SKM-1 (cell line): ENCODE results near the gene ALDH1L1.

ENCODE experiments used
- DNase-seq: peaks from one replicate; lab custom pipeline; 2025; ENCODE audit not compliant: unreplicated experiment; lab: John Stamatoyannopoulos, UW

Gene ALDH1L1

DNA sequence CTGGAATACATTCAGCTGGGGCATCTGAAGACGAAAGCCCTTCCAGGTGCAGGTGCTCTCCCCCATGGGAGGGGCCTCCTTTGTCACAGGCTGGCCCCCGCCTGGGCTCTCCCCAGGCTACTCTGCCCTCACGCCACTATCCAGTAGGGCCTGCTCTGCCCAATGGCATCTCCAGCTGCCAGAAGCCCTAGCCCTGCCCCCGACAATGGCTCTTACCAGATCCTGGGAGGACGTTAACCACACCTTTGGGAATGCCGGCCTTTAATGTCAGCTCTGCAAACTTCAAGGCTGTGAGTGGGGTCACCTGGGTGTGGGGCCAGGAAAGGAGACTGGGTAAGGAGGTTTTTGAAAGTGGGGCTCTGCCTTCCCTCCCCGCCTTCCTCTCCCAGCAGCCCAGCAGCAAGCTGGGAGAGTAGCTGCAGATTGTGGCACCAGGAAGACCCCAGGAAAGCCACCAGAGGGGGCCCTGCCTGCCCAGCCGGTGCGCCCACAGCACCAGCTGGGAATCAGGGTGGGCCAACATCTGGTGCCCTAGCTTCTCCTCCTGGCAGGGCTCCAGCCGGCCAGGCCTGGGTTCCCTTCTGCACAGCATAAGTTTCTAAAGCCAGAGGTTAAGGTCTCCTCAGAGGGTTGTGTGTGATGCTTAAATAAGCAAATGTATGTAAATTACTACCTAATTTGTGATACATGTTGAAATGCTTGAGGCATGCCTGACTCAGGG lies 56.1 kb downstream of the ALDH1L1 start:
- DNase-seq: no peak

DNA sequence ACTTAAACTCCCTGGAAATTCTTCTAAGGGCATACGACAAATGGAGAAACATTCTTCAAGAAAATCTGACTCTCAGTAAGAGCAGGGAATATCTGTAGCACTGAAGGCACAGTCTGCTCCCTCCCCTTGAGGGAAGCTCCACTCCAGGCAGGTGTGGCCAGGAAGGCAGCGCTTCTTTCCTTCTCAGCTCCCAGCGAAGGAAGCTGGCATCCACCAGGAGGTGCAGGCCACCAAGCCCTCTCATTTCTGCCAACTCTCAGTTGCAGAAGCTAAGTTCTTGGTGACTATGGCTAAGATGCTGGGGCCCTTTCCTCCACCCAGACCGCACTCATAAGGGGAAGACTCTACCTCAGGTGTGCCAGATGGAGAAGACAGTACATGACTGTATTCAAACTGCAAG lies 58.8 kb downstream of the ALDH1L1 start:
- DNase-seq: no peak

DNA sequence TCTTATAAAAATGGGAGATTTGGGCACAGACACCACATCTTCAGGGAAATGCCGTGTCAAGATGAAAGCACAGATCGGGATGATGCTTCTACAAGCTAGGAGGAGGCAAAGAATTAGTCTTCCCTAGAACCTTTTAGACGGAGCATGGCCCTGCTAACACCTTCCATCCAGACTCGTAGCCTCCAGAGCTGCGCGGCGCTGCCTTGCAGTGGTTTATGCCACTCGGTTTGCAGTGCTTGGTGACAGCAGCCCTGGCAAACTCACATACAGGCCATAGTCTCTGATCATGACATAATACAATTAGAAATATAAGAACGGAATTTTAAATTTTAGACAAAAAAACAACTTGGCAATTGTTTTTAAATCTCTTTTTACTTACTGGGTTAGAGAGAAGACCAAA lies 59.3 kb downstream of the ALDH1L1 start:
- DNase-seq: no peak

DNA sequence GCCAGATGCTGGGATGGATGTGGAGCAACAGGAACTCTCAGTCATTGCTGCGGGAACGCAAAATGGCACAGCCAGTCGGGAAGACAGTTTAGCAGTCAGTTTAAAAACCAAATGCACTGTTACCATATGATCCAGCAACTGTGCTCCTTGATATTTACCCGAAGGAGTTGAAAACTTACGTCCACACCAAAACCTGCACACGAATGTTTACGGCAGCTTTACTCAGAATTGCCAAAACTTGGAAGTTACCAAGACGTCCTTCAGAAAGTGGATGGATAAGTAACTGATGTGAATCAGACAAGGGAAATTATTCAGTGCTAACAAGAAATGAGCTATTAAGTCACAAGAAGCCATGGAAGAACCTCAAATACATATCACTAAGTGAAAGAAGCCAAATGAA lies 60.4 kb downstream of the ALDH1L1 start:
- DNase-seq: no peak

DNA sequence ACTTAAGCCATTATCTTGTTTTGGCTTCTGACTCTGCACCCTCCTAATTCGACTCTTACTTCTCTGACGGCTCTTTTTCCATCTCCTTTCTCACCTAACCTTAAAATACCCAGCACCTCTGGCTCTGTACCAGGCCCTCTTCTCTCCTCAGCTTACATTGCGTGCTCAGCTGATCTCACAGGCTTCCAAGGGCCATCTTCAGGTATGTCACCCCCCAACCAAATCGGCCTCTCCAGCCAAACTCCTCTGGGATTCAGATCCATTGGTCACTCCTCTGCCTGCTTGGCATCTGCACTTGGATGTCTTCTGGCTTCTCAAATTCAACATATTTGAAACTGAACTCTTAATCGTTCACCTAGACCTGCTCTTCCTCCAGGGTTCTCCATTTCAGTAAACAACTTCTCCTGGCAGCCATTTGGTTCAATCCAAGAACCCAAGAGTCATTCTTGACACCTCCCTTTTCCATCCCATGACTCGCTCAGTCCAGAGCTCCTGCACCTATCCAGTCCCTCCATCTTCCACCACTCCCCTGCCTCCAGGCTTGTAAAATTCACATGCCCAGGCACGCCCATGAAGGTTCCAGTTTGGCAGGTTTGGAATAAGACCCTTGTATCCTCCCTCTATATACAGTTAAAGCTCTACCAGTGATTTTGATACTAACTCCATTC lies 61.2 kb downstream of the ALDH1L1 start:
- DNase-seq: no peak

DNA sequence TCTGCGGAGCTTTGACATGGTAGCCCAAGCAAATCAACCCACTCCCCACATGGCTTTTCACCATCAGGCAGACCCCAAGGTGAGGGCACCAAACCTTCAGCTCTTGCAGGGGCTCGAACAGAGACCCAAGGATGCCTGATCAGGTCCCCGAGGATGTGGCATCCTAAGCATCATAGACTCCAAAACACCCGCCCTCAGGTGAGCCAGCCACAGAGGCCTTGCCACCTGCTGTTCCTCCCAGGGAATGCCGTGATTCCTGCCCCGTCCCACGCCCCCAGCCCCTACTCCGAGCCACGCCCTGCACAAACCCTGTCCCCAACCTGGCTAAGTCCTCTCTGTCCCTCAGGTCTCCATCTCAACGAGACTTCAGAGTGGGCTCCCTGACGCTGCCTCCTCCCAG lies 61.8 kb downstream of the ALDH1L1 start:
- no peak for DNase-seq

DNA sequence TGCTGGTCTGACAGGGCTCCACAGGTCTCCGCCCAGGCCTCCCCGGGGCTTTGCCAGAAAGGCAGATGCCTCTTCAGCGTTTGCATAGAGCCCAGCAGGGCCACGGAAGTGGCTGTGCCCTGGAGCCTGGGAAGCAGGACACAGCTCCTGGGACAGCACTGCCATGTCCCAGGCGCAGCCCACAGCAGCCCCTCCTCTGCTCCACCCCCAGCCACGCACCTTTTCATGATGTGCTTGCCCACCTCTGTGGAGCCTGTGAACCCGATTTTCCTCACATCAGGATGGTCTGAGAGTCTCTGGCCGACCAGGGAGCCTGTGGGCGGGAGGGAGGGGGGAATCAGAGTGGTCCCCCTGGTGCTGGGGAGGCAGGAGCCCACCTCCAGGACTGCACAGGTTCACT lies 62.6 kb downstream of the ALDH1L1 start:
- DNase-seq: no peak

DNA sequence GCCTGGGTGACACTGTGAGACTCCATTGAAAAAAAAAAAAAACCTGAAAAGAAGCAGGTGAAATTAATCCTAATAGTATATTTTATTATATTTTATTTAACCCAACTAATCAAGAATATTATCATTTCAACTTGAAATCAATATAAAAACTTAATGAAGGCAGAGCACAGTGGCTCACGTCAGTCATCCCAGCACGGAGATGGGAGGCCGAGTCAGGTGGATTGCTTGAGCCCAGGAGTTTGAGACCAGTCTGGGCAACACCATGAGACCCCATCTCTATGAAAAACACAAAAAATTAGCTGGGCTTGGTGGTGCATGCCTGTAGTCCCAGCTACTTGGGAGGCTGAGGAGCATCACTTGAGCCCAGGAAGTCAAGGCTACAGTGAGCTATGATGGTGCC lies 63.2 kb downstream of the ALDH1L1 start:
- no peak for DNase-seq

DNA sequence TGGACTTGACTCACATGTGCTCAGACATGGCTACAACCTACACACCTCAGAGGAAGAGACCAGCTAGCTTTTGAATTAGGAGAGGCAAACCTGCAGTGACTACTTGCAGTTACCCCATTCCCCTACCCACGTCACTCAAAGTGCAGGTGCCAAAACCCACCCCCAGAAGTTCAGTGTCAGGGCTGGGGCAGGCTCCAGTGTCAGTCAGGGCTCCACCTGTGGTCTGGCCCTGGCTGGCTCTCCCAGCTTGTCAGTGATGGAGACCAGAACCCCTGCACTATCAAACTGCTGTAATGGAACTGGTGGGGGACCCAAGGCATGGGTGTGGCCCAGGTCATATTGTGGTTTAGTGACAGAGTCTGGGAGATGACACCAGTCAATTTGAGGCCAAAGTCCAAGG lies 63.9 kb downstream of the ALDH1L1 start:
- DNase-seq: no peak

DNA sequence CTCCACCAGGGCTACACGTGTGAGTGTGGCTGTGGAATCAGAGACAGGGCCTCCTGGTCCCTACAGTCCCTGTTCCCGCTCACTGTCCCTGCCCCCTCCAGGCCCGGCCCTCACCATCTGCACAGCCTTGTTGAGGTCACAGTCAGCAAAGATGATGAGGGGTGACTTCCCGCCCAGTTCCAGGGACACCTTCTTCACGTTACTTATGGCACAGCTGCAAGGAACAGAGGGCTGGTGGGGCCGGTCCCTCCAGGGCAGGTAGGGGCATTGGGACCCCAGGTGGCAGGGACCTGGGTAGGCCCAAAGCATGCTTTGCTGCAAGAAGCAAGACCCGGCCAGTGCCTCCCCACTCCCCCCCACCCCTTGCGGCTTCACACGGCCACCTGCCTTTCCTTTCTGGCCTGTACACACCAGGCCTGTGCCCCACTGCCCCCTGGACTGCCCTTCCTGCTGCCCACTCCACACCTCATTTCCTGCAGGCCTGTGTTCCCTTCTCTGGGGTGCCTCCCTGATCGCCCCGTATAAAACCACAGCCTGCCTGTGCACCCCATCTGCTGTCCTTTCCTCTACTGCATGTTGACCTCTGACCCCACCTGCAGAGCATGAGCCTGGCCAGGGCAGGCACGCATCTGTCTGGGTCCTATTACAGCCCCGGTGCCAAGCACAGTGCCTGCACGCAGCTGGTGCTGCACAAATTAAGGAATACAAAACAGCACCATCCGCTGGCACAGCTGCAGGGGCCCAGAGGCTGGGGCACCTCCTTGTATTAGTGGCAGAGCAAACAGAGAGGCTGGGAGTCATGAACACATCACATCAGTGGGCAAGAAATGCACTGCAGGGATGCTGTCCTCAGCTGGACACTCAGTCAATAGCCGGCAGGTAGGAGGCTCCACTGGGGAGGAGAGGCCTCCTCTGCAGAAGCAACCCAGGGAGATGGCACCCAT lies 65.7 kb downstream of the ALDH1L1 start:
- no peak for DNase-seq

DNA sequence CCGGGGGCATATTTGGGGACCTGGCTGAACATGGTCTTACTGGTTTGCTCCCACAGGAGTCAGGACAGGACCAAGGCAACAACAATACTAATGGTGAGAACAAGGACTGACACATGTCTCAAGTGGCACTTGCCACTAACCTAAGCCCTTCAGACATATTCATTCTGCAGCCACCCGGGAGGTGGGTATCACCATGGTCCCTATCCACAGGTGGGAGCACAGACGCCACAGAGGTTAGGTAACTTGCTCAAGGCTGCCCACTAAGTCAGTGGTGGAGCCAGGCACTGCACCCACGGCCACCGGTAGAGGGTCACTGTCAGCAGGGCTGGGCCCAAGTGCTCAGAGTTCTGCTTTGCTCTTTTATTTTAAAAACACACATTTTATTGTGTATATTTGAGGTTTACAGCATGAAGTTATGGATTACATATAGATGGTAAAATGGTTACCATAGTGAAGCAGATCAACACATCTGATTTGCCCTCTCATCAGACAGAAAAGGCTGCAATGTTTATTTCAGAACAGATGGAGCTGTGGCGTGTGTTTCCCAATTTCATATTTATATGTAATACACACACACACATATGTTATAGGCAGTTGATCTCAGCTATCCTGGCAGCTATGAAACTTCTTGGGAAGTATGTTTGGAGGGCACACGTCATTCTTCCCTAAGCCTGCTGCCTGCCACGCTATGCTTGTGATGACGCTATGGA lies 66.5 kb downstream of the ALDH1L1 start:
- DNase-seq: no peak

DNA sequence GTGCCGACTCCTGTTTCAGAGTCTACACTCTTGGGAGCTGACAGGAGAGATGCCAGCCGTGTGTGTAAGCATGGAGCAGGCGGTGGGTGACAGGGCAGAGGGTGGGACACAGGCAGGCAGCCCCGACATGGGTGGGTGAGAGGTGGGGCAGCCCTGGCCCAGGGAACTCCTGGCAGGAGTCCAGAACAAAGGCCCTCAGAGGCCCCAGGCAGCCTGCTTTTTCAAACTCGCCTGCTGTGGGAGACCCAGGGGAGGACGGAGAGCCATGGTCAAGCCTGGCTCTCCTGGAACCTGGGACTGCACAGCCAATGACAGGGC lies 67.2 kb downstream of the ALDH1L1 start:
- DNase-seq: no peak

DNA sequence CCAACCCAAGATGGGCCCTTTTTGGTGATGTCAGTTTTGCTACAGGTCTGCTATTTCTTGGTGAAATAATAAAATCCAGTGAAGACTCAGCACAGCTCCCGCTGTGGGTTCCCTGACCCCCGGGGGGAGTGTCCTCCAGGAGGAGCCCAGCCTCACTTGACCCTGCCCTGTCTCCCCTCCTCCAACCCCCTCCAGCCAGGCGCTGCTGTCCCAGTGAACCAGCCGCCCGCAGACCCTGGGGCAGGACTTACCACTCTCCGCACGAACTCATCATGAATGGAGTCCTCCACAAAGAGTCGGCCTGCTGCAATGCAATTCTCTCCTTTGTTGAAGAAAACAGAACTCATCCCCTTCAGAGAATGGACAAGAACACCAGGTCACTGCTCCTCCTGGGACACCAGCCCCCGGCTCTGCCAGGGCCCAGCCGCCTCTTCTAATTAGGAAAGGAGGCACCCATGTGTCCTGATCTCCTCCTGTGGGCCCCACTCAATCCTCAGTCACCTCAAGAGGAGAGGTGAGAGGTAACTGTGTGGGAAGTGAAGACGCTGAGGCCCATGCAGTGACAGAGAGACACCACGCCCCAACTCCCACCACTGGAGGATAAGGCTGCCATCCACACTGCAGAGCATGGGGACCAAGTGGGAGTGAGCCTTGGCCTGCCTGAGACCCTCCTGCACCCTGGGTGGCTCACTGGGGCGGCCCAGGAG lies 67.7 kb downstream of the ALDH1L1 start:
- no peak for DNase-seq

DNA sequence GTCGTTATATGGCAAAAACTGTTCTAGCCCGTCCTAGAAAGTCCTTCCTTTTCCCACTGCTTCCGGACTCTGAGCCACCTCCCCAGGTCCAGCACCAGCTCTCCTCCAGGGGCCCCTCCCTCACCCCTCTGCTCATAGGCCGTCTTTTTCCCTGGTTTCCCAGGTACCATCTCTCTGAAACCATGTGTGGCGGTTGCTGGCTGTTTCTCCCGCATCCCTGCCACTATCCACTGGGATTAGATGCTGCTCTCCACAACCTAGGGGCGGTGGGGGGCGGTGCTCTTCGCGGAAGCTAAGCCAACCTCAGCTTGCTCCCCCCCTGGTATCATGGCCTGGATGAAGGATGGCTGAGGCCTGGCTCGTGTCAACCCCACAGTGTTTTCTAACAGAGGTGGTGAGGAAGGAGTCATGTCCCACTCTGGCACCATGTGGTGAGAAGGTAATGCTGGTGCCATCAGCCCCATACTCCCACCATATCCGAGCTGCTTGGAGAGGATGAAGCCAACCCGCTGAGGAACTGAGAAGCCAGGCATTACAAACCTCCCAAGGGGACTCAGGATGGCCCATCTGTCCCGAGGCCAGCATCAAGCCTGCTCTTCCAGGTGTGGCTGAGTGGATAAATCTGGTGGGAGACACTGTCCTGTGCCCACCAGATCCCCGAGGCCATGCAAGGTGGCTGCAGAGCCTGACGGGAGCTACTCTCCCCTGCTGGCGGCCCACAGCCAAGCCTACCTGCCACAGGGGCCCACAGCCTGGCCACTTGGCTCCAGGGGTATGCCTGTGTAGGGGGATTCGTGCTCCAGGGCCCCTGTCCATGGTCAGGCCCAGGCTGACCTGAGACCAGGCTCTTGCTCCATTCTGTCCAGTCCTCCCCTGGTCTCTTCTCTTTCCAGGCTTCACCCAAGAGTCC lies 68.6 kb downstream of the ALDH1L1 start:
- DNase-seq: no peak

DNA sequence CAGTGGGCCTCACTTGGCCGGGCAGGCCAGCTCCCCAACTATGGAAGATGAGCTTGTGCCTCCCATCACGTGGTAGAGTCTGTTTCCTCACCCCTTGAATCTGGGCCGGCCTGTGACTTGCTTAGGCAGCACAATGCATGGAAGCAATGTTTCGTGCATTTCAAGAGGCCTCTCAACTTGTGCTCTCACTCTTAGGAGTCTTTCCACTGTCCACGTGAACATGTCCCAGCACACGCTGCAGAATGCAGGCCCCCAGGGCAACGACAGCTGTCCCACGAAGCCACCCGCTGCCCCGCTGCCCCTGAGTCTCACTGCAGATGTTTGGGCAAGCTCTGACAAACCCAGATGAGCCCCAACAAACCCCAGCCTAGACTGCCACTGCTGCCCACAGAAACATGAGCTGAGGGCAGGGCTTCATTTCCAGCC lies 69.2 kb downstream of the ALDH1L1 start:
- DNase-seq: no peak

DNA sequence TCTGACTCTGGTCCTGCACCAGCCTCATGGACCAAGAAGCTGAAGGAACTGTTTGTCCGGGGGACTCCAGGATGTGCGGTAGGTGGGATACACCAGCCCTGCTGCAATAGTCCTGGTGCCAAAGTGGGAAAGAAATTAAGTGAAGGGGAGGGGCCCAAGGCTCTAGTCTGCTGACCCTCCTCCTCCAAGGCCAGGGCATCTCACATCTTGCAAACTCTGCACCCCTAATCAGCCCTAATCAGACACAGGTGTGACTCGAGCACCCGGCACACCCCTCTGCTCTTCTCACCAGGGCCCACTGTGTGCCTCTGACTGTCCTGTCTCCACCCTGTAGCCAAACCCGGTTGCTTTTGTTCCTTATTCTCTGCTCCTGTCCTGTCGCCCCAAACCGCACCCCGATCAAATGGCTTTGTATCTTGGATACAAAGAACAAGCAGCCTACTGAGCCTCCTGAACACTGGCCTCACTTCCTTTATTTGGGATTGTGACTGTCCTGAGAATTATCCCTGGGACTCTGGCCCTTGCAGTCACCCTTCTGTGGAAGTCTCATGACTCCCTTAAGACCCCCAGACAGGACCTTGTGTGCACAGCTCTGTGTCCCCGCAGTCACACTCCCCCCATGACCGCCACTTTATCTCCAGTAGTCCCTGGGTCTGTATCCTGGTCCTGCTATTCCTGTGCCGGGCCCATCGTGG lies 69.8 kb downstream of the ALDH1L1 start:
- DNase-seq: no peak

DNA sequence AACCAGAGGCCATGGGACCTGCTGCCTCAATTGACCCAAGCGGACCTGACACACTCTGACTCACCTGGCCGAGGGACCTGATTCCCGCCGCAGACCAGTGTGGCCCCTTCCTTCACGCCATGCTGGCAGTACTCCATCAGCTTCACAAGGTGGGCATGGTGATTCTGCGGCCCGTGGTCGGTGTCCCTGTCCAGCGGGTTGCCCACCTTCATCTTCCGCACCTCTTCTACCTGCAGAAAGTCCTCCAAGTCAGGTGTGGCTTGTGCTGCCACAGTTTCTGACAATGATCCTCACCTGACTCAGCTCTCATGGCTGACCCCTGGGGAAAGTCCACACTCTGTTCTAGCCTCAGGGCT lies 70.5 kb downstream of the ALDH1L1 start:
- no peak for DNase-seq

DNA sequence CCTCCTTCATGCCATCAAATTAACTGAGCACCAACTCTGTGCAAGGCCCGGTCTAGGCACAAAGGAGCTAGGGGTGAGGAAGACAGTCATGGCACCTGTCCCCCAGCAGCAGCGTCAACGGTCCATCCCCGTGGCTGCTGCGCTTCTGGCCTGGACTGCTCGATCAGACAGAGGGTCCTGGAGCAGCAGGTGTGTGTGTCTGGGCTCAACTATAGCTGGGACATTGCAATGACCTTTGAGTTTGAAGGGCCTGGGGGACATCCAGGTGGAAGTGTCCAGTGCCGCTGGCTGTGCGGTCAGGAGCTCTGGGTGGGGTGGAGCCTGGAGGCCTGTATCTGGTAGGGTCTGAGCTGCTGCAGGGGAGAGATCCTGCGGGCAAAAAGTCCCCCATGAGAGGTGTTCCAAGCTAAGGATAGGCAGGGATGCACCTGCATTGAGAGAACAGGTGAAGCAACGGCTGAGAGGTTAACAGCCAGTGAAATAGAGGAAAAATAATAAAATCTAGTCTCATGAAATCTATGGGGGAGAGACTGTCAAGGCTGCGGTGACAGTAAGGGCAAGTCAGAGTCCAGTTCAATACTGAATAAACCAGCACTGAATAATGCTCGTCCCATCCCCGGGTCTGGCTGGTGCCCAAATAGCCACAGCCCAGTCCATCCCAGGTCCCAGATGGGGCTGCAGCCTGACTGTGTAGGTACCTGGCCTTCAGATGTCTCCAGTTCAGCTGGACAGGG lies 71.1 kb downstream of the ALDH1L1 start:
- no peak for DNase-seq

DNA sequence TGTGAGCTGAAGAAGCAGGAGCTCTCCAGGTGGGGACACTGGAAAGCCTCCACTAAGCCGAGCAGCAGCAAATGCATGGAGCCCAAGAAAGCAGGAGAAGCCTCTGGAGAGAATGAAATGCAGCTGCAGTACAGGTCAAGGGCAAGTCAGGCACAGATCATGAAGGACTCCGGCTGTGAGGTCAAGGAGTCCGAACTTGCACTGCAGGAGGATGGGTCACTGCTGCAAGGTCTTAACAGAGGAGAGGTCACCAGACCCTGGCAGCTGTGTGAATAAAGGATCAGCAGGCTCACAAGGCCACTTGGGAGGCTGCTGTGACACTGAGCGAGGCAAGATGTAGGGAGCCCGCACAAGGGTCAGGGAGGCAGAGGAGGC lies 71.7 kb downstream of the ALDH1L1 start:
- no peak for DNase-seq
